ACC112 (cell line): ENCODE results near the gene THAP7.
A peak's percentile ranks its signal among the peaks of the same experiment; 100 is the strongest.
"Not testable (repeated sequence)": the region's sequence is repeated elsewhere in the genome, so short reads cannot be mapped to it uniquely, and the experiment has no call there.

Experiments
- H2AFZ ChIP-seq: fragments of 200-600 bp; sonication (generic); one replicate; pipeline ENCODE4 v1.6.0; 2017; ENCODE audit warnings: antibody characterized with exemption, low read length; ENCODE audit not compliant: unreplicated experiment
- H3K27ac ChIP-seq: fragments of 200-600 bp; sonication (generic); 2 replicates; pipeline ENCODE4 v1.5.1; 2014; ENCODE audit warnings: low read depth, mild to moderate bottlenecking, antibody characterized with exemption, low read length, moderate library complexity
- H3K27me3 ChIP-seq: fragments of 200-600 bp; sonication (generic); 2 replicates; pipeline ENCODE4 v1.6.1; 2014; ENCODE audit warnings: mild to moderate bottlenecking, antibody characterized with exemption, low read length, moderate library complexity, mixed read lengths; ENCODE audit not compliant: insufficient read depth
- H3K36me3 ChIP-seq: fragments of 200-600 bp; sonication (generic); 2 replicates; pipeline ENCODE4 v1.6.1; 2016; ENCODE audit warnings: mild to moderate bottlenecking, antibody characterized with exemption, low read length, moderate library complexity, mixed read lengths; ENCODE audit not compliant: insufficient read depth
- H3K4me1 ChIP-seq: fragments of 200-600 bp; sonication (generic); one replicate; pipeline ENCODE4 v1.6.1; 2016; ENCODE audit warnings: low read length, mixed read lengths; ENCODE audit not compliant: insufficient read depth, unreplicated experiment, control insufficient read depth
- H3K4me3 ChIP-seq: fragments of 200-600 bp; sonication (generic); 2 replicates; pipeline ENCODE4 v1.5.1; 2014; ENCODE audit warnings: mild to moderate bottlenecking, low read depth, low read length
- H3K79me2 ChIP-seq: fragments of 200-600 bp; sonication (generic); one replicate; pipeline ENCODE4 v1.6.0; 2016; ENCODE audit warnings: low read length; ENCODE audit not compliant: control insufficient read depth, unreplicated experiment, insufficient read depth

Gene THAP7

GRCh38 chr22:21009638-21010425, 7.9 kb upstream of the THAP7 start:
- Histone ChIP-seq H3K79me2 (no peaks in the 10 kb centered on the region), H2AFZ (no peak overlapping the region), H3K27me3 (no peaks in the 10 kb centered on the region), H3K4me3 (no peak overlapping the region), H3K36me3 (no peaks in the 10 kb centered on the region), H3K27ac (no peak overlapping the region), H3K4me1 (peaks cover 10% of the 10 kb centered on the region)

- H3K79me2 ChIP-seq, H3K27me3 ChIP-seq, H2AFZ ChIP-seq, H3K4me3 ChIP-seq, H3K36me3 ChIP-seq, H3K27ac ChIP-seq, H3K4me1 ChIP-seq: not testable (repeated sequence)
These were observed 7.3 kb upstream of the THAP7 start for GRCh38 chr22:21009208-21009607.

- peak overlapping the region; percentile 94 for H3K4me3 ChIP-seq
- no peak overlapping the region for H2AFZ ChIP-seq
- H3K4me1 ChIP-seq, result peaks cover 21% of the 10 kb centered on the region
- no peaks in the 10 kb centered on the region for H3K36me3 ChIP-seq
- H3K27ac ChIP-seq, result no peak overlapping the region
- H3K79me2 ChIP-seq, result peaks cover 27% of the 10 kb centered on the region
- H3K27me3 ChIP-seq, result no peaks in the 10 kb centered on the region
These were observed 1.9 kb upstream of the THAP7 start for GRCh38 chr22:21003782-21004181.

- Histone ChIP-seq H3K27ac (peak overlapping the region; percentile 96), H3K4me1 (peaks cover 21% of the 10 kb centered on the region), H3K27me3 (no peaks in the 10 kb centered on the region), H2AFZ (peak overlapping the region; percentile 87), H3K4me3 (peak overlapping the region; percentile 94), H3K36me3 (no peaks in the 10 kb centered on the region), H3K79me2 (peaks cover 27% of the 10 kb centered on the region)
These were observed 824 bp downstream of the THAP7 start for GRCh38 chr22:21000987-21001600.

GRCh38 chr22:21000207-21000986, 1.5 kb downstream of the THAP7 start:
- H3K4me1 ChIP-seq, result peaks cover 21% of the 10 kb centered on the region
- peaks cover 27% of the 10 kb centered on the region for H3K79me2 ChIP-seq
- H3K4me3 ChIP-seq, result peak overlapping the region; percentile 94
- no peak overlapping the region for H3K27ac ChIP-seq
- H3K36me3 ChIP-seq, result no peaks in the 10 kb centered on the region
- H2AFZ ChIP-seq, result no peak overlapping the region
- H3K27me3 ChIP-seq, result no peaks in the 10 kb centered on the region

GRCh38 chr22:20999350-21000206, 2.3 kb downstream of the THAP7 start:
- Histone ChIP-seq H3K4me1 (peaks cover 21% of the 10 kb centered on the region), H3K27me3 (no peaks in the 10 kb centered on the region), H3K36me3 (no peaks in the 10 kb centered on the region), H3K27ac (no peak overlapping the region), H3K79me2 (peaks cover 27% of the 10 kb centered on the region), H2AFZ (no peak overlapping the region), H3K4me3 (no peak overlapping the region; the same call in 1 of the 2 replicates)

GRCh38 chr22:20998411-20999336, 3.2 kb downstream of the THAP7 start:
- H3K36me3 ChIP-seq, result no peaks in the 10 kb centered on the region

GRCh38 chr22:20997536-20998257, 4.2 kb downstream of the THAP7 start:
- no peak overlapping the region for H3K27ac ChIP-seq
- peaks cover 10% of the 10 kb centered on the region for H3K4me1 ChIP-seq
- H3K4me3 ChIP-seq, result no peak overlapping the region
- H3K27me3 ChIP-seq, result no peaks in the 10 kb centered on the region
- H3K36me3 ChIP-seq, result no peaks in the 10 kb centered on the region
- no peak overlapping the region for H2AFZ ChIP-seq
- H3K79me2 ChIP-seq, result peaks cover 18% of the 10 kb centered on the region

More at GRCh38 chr22:20998411-20999336, 3.2 kb downstream of the THAP7 start:
- Histone ChIP-seq H2AFZ (no peak overlapping the region), H3K27ac (no peak overlapping the region), H3K4me3 (no peak overlapping the region), H3K4me1 (peaks cover 18% of the 10 kb centered on the region), H3K27me3 (no peaks in the 10 kb centered on the region), H3K79me2 (peaks cover 24% of the 10 kb centered on the region)
